NCI-H146 (cell line): ENCODE results near the gene MPV17L.
"Not testable (repeated sequence)": the region's sequence is repeated elsewhere in the genome, so short reads cannot be mapped to it uniquely, and the experiment has no call there.

Source experiments
- DNase-seq: peaks from one replicate; lab custom pipeline; 2025; lab: John Stamatoyannopoulos, UW

Gene MPV17L

DNA sequence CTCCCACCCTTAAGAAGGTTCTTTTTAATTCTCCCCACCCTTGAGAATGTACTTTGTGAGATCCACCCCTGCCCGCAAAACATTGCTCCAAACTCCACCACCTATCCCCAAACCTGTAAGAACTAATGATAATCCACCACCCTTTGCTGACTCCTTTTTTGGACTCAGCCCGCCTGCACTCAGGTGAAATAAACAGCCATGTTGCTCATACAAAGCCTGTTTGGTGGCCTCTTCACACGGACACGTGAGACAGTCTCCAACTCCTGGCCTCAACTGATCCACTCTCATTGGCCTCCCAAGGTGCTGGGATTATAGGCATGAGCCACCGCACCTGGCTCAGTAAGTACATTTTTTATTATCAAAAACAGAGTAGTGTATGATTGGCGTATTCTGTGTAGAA, 13.9 kb downstream of the MPV17L start:
- DNase-seq = not testable (repeated sequence)

DNA sequence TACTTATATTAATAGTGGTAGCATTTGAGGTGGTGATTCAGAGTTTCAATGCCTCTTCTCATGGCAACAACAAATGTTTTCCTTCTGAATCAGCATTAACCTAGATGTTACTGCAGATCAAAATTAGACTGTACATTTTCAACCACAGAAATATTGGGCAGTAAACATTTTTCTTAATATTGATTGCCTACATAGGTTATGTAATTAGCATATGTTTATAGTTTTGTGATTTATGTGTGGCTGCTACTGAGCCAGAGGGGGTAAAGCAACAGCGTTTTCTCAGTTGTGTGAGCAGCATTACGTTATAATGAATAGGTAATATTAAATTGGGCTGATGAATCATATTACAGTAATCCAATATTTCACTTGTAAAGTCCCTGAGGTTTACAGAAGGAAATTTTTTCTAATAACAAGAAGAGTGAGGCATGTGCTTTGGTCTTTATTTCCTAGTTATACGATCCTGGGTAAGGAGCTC, 20.0 kb downstream of the MPV17L start:
- DNase-seq = no peak

GRCh38 chr16:15417197-15417596, 21.6 kb downstream of the MPV17L start:
- DNase-seq = no peak

- no peak for DNase-seq
Measured at GRCh38 chr16:15418206-15418605, 22.7 kb downstream of the MPV17L start.

DNA sequence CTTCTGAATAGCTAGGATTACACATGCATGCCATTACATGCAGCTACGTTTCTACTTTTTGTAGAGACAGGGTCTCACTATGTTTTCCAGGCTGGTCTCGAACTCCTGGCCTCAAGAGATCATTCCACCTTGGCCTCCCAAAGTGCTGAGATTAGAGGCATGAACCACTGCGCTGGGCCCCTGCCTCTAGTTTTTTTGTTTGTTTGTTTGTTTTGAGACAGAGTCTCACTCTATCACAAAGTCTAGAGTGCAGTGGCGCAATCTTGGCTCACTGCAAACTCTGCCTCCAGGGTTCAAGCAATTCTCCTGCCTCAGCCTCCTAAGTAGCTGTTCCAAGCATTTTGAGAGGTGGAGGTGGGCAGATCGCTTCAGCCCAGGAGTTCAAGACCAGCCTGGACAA, 26.1 kb downstream of the MPV17L start:
- not testable (repeated sequence) for DNase-seq

DNA sequence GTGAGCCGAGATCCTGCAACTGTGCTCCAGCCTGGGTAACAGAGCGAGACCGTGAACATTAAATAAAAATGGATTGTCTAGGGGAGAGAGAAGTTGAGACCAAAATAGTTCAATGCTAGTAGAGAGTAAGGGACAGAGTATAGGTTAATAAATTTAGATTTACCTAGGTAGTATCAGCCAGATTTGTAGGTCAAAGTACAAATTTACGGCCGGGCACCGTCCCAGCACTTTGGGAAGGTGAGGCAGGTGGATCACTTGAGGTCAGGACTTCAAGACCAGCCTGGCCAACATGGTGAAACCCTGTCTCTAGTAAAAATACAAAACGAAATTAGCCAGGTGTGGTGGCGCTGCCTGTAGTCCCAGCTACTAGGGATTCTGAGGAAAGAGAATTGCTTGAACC, 26.7 kb downstream of the MPV17L start:
- DNase-seq = no peak

- DNase-seq = no peak
Measured at GRCh38 chr16:15425861-15426260, 30.3 kb downstream of the MPV17L start.

- no peak for DNase-seq
Measured at GRCh38 chr16:15426796-15427195, 31.2 kb downstream of the MPV17L start.

GRCh38 chr16:15427648-15428239, 32.2 kb downstream of the MPV17L start:
- peak; percentile 24 for DNase-seq

GRCh38 chr16:15430884-15431283, 35.3 kb downstream of the MPV17L start:
- not testable (repeated sequence) for DNase-seq

- peak; percentile 65 for DNase-seq
Measured at GRCh38 chr16:15434079-15434424, 38.5 kb downstream of the MPV17L start.

- peak; percentile 85 for DNase-seq
Measured at GRCh38 chr16:15434425-15435215, 39.1 kb downstream of the MPV17L start, which contains the start of gene BMERB1. TSS of gene BMERB1 (plus strand) at chr16:15434588. CDS start at chr16:15434654, 66 bp downstream.

- DNase-seq = peak; percentile 18
Measured at GRCh38 chr16:15435216-15435864, 39.8 kb downstream of the MPV17L start.

GRCh38 chr16:15439102-15439501, 43.5 kb downstream of the MPV17L start:
- no peak for DNase-seq

- DNase-seq = no peak
Measured at GRCh38 chr16:15439521-15439920, 44.0 kb downstream of the MPV17L start.

DNA sequence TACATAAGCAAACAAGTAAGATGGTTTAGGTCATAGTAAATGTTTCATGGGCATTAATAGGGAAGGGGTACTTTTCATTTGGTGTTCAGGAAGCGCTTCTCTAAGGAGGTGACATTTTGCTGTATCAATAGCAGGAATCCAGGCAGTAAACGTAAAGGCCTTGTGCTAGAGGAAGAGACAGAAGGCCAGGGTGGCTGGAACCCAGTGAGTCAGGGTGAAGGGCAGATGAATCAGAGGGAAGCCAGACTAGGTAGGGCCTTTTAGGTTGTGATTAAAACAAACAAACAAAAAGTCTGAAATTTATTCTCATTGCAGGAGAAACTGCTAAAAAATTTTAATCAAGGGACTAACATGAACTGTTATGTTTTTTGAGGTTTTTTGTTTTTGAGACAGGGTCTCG, 45.3 kb downstream of the MPV17L start:
- DNase-seq = no peak

GRCh38 chr16:15442140-15442539, 46.6 kb downstream of the MPV17L start:
- DNase-seq = not testable (repeated sequence)

DNA sequence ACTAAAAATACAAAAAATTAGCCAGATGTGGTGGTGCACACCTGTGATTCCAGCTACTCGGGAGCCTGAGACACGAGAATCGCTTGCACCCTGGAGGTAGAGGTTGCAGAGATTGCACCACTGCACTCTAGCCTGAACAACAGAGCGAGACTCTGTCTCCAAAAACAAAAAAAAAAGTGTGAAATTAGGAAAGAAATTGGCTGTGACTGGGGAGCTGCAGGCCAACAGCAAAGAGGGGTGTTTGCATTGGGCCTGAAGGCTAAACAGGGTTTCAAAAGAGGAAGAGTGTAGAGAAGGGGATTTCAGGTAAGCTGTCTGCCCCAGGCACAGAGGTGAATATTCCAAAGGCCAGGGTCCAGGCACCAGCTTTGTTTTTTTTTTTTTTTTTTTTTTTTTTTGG, 48.2 kb downstream of the MPV17L start:
- no peak for DNase-seq

GRCh38 chr16:15444264-15444663, 48.7 kb downstream of the MPV17L start:
- DNase-seq = no peak

GRCh38 chr16:15445450-15445849, 49.9 kb downstream of the MPV17L start:
- no peak for DNase-seq

- DNase-seq = no peak
Measured at GRCh38 chr16:15446901-15447300, 51.3 kb downstream of the MPV17L start.

- no peak for DNase-seq
Measured at GRCh38 chr16:15450624-15451023, 55.1 kb downstream of the MPV17L start.
